GM12891 (cell line): ENCODE measurements around the gene HAP1.

Experiments
- POLR2A ChIP-seq: IDR thresholded peaks from 2 replicates; pipeline ENCODE4 v1.6.1; 2011; ENCODE audit warnings: low read depth, low read length, control low read depth
- POLR2AphosphoS5 ChIP-seq: IDR thresholded peaks from 2 replicates; pipeline ENCODE4 v1.6.1; 2011; ENCODE audit warnings: low read depth, low read length, control low read depth
- POU2F2 ChIP-seq: IDR thresholded peaks from 2 replicates; pipeline ENCODE4 v1.6.1; 2011; ENCODE audit warnings: low read depth, mild to moderate bottlenecking, control low read depth, low read length, moderate library complexity
- TAF1 ChIP-seq: IDR thresholded peaks from 2 replicates; pipeline ENCODE4 v1.6.1; 2011; ENCODE audit warnings: low read depth, low read length, control low read depth

DNA sequence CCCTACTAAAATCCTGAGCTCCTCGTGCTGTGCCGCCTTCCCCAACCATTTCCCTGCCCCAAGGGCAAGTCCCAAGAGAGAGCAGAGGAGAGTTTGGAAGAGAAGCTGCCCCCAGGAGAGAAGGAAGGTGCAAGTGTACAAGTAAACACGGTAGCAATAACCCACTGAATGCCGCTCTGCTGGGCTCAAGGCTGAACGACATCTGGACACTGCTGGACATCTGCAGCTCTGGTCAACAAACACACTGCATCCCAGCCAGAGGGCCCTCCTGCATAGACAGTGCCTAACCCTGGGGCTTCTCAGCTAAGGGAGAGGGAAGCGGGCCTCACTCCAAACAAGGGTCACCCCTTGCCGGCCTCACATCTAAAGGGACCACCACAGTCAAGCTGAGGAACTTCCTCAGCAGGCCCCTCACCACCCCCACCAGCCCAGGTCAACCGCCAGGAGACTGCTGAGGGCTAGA is 39.3 kb upstream of the HAP1 start:
- no peak for TF ChIP-seq POU2F2
- no peak for TF ChIP-seq POLR2AphosphoS5
- TF ChIP-seq TAF1: no peak
- TF ChIP-seq POLR2A: no peak
